Left lung (tissue), 10 donors: ENCODE data around the gene ADIG. TPM values are rescaled to one million over a fixed set of nuclear protein-coding genes. Genes with fewer than 3 reads are reported as not detected.

ENCODE experiments used
- ATAC-seq: fragments of 200-7000 bp; cut with Tn5 transposase; one replicate; pipeline ENCODE4 v1.9.1; 2020; ENCODE audit warnings: moderate library complexity
- DNase-seq, 4 donors: peaks; one replicate each; pipeline ENCODE4 v3.0.0-alpha.2; 2013 to 2020
- H3K27ac ChIP-seq, 2 donors: fragments of 200-600 bp; sonication (generic) in 1 of 2; one replicate each; pipeline versions ENCODE4 v1.5.0 to v1.8.0; 2020 to 2021
- H3K27me3 ChIP-seq, 2 donors: fragments of 200-600 bp; sonication (generic) in 1 of 2; one replicate each; pipeline versions ENCODE4 v1.5.0 to v1.8.0; 2020 to 2021
- H3K36me3 ChIP-seq, 2 donors: fragments of 200-600 bp; sonication (generic) in 1 of 2; one replicate each; pipeline versions ENCODE4 v1.5.0 to v1.8.0; 2020 to 2021
- H3K4me1 ChIP-seq, 2 donors: fragments of 200-600 bp; one replicate each; pipeline ENCODE4 v1.8.0; 2021
- H3K4me3 ChIP-seq, 2 donors: fragments of 200-600 bp; sonication (generic) in 1 of 2; one replicate each; pipeline versions ENCODE4 v1.5.0 to v1.8.0; 2020 to 2021; ENCODE audit warnings: mild to moderate bottlenecking in 1 of 2
- H3K9me3 ChIP-seq, 2 donors: fragments of 200-600 bp; sonication (generic) in 1 of 2; one replicate each; pipeline versions ENCODE4 v1.5.0 to v1.8.0; 2020 to 2021
- CTCF ChIP-seq, 2 donors: fragments of 200-600 bp; sonication (generic) in 1 of 2; IDR thresholded peaks; one replicate each; pipeline versions ENCODE4 v1.5.0 to v1.8.0; 2021; ENCODE audit warnings: antibody characterized with exemption in 2 of 2
- intact Hi-C, 2 donors: fragments of 100-400 bp; cut with DNase I; formaldehyde crosslinking; loops; one replicate each; pipeline versions ENCODE4 v1.11.2 to v1.14.2; 2022
- polyA plus RNA-seq, 6 donors: library from polyadenylated mRNA; unstranded; fragments of 120-200 nt; gene quantifications; one replicate each; pipeline ENCODE4 v1.2.1, GENCODE V29; 2013; ENCODE audit not compliant: insufficient read length in 6 of 6
- total RNA-seq, 2 donors: library from RNA; stranded (reverse); fragmentation: NEBNext Ultra II Directional; extraction: Animal tissue kit (Norgen Biotek cat#: 25700); gene quantifications; one replicate each; pipeline ENCODE4 v1.2.1, GENCODE V29; 2021
- donor health status: DM: no; HTN: yes; CAD: no.
- donor health status: DM: no; HTN: no; CAD: no.

Gene ADIG
- total and polyA plus RNA-seq, 8 donors, result not detected

GRCh38 chr20:38558596-38559360 lies 22.2 kb upstream of the ADIG start:
- no peak for DNase-seq
- no peak overlapping the region for H3K4me3 ChIP-seq
- H3K4me1 ChIP-seq, result no peaks in the 10 kb centered on the region
- no peak for ATAC-seq
- no peaks in the 10 kb centered on the region for H3K27me3 ChIP-seq
- no peaks in the 10 kb centered on the region for H3K9me3 ChIP-seq
- intact Hi-C loops, result no loop called here
- H3K36me3 ChIP-seq, result peaks cover 2 to 97% of the 10 kb centered on the region in 2 donors
- TF ChIP-seq CTCF (IDR thresholded peaks at IDR 0.05), result no peak
- H3K27ac ChIP-seq, result no peak overlapping the region

- intact Hi-C loops, result no loop called here
- TF ChIP-seq CTCF (IDR thresholded peaks at IDR 0.05), result no peak
- Histone ChIP-seq H3K27ac (no peak overlapping the region), H3K9me3 (no peaks in the 10 kb centered on the region), H3K4me3 (no peak overlapping the region), H3K27me3 (no peaks in the 10 kb centered on the region), H3K4me1 (no peaks in the 10 kb centered on the region), H3K36me3 (peaks cover 0 to 97% of the 10 kb centered on the region in 2 donors)
- no peak for DNase-seq
- ATAC-seq, result no peak
Measured at GRCh38 chr20:38559764-38560163, 21.2 kb upstream of the ADIG start.

GRCh38 chr20:38563802-38564431 lies 17.1 kb upstream of the ADIG start:
- Histone ChIP-seq H3K4me1 (no peaks in the 10 kb centered on the region), H3K27me3 (no peaks in the 10 kb centered on the region), H3K27ac (no peak overlapping the region), H3K9me3 (no peaks in the 10 kb centered on the region), H3K36me3 (peaks cover 0 to 95% of the 10 kb centered on the region in 2 donors), H3K4me3 (no peak overlapping the region)
- no peak for ATAC-seq
- DNase-seq, result no peak
- intact Hi-C loops, result no loop called here
- TF ChIP-seq CTCF (IDR thresholded peaks at IDR 0.05), result no peak

GRCh38 chr20:38564680-38565079 lies 16.3 kb upstream of the ADIG start:
- TF ChIP-seq CTCF (IDR thresholded peaks at IDR 0.05), result no peak
- intact Hi-C loops, result no loop called here
- ATAC-seq (no peak), DNase-seq (no peak)
- H3K4me1 ChIP-seq, result no peaks in the 10 kb centered on the region
- no peaks in the 10 kb centered on the region for H3K9me3 ChIP-seq
- no peak overlapping the region for H3K27ac ChIP-seq
- H3K36me3 ChIP-seq, result peaks cover 0 to 94% of the 10 kb centered on the region in 2 donors
- H3K4me3 ChIP-seq, result no peak overlapping the region
- H3K27me3 ChIP-seq, result no peaks in the 10 kb centered on the region

GRCh38 chr20:38566036-38566598 lies 14.9 kb upstream of the ADIG start:
- Histone ChIP-seq H3K9me3 (no peaks in the 10 kb centered on the region), H3K27me3 (no peaks in the 10 kb centered on the region), H3K36me3 (peaks cover 0 to 94% of the 10 kb centered on the region in 2 donors), H3K4me1 (no peaks in the 10 kb centered on the region), H3K27ac (no peak overlapping the region), H3K4me3 (no peak overlapping the region)
- intact Hi-C loops, result no loop called here
- ATAC-seq, result no peak
- TF ChIP-seq CTCF (IDR thresholded peaks at IDR 0.05), result no peak
- DNase-seq, result no peak
